ENCODE data around the gene PDLIM5.

DNA sequence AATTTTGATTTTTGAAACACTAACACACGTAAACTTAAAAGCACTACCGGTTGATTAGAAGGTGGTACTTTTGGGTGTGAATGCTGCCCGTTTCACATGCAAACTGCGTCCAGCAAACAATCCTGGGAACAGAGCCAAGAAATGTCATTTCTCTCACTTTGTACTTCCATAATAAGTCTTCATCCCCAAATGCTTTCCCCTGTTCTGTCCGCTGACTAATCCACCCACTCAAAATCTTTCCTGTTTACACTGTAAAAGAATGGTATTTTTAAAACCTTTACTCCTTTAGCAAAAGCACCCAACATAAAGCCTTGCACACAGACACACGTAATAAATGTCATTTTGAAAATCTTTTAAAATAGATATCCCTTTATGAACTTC is 39.1 kb upstream of the PDLIM5 start:
- TF ChIP-seq CTCF (IDR thresholded peaks at IDR 0.05) (no peak), POLR2AphosphoS5 (IDR thresholded peaks at IDR 0.05) (peak; percentile 25)

Data from prostate gland (tissue), 2 donors.